Heart left ventricle (tissue), 16 donors: ENCODE data around the gene PRDX6. TPM values are rescaled to one million over a fixed set of nuclear protein-coding genes. Genes with fewer than 3 reads are reported as not detected.

ENCODE experiments used
- ATAC-seq, 4 donors: fragments of 200-7000 bp; cut with Tn5 transposase; one replicate each; pipeline ENCODE4 v1.9.1; 2020 to 2022; ENCODE audit warnings: moderate library complexity in 4 of 4, mild to moderate bottlenecking in 3 of 4, moderate number of reproducible peaks in 1 of 4
- DNase-seq, 5 donors: peaks; one replicate each; pipeline ENCODE4 v3.0.0-alpha.2; 2020
- H3K27ac ChIP-seq, 12 donors: fragments of 200-600 bp; sonication (generic) in 4 of 12; one replicate each; pipeline versions ENCODE4 v1.5.0 to v1.8.0; 2016 to 2022; ENCODE audit warnings: mild to moderate bottlenecking in 2 of 12
- H3K27me3 ChIP-seq, 9 donors: fragments of 200-600 bp; sonication (generic) in 2 of 9; one replicate each; pipeline versions ENCODE4 v1.5.1 to v1.8.0; 2016 to 2022; ENCODE audit warnings: mild to moderate bottlenecking in 3 of 9
- H3K36me3 ChIP-seq, 9 donors: fragments of 200-600 bp; sonication (generic) in 2 of 9; one replicate each; pipeline versions ENCODE4 v1.5.0 to v1.8.0; 2018 to 2022; ENCODE audit warnings: mild to moderate bottlenecking in 2 of 9
- H3K4me1 ChIP-seq, 12 donors: fragments of 200-600 bp; sonication (generic) in 4 of 12; one replicate each; pipeline versions ENCODE4 v1.5.0 to v1.8.0; 2016 to 2022; ENCODE audit warnings: mild to moderate bottlenecking in 3 of 12
- H3K4me3 ChIP-seq, 12 donors: fragments of 200-600 bp; sonication (generic) in 4 of 12; one replicate each; pipeline versions ENCODE4 v1.5.0 to v1.8.0; 2017 to 2022; ENCODE audit warnings: mild to moderate bottlenecking in 9 of 12, moderate library complexity in 4 of 12
- H3K9me3 ChIP-seq, 12 donors: fragments of 200-600 bp; sonication (generic) in 4 of 12; one replicate each; pipeline versions ENCODE4 v1.5.0 to v1.8.0; 2016 to 2022; ENCODE audit warnings: mild to moderate bottlenecking in 1 of 12
- POLR2A ChIP-seq, 2 donors: fragments of 450-650 bp; IDR thresholded peaks; one replicate each; pipeline ENCODE4 v1.6.1; 2017; ENCODE audit warnings: antibody characterized with exemption in 2 of 2, mild to moderate bottlenecking in 2 of 2, moderate library complexity in 2 of 2
- WGBS, 4 donors: extraction: QIAGEN DNeasy Blood & Tissue Kit in 2 of 4; methylation state at CpG; one replicate each; pipeline versions ENCODE4 v1.1.5 to v1.1.7; 2013 to 2018; 5-methylcytosine and 5-hydroxymethylcytosine counted together
- intact Hi-C, 10 donors: fragments of 100-400 bp; cut with DNase I; formaldehyde crosslinking; loops; one replicate each; pipeline versions ENCODE4 v1.11.1 to v1.14.2; 2022
- polyA plus RNA-seq, 2 donors: library from polyadenylated mRNA; stranded (reverse); fragments of 200-250 nt; gene quantifications; one replicate each; pipeline ENCODE4 v1.2.3, GENCODE V29; 2013
- total RNA-seq, 9 donors: library from RNA; depleted of rRNA in 2 of 9; stranded (reverse); fragments of >200 nt in 2 of 9; fragmentation: NEBNext Ultra II Directional in 3 of 9; extraction: Animal tissue kit (Norgen Biotek cat#: 25700) in 3 of 9; gene quantifications; one replicate each; pipeline versions ENCODE4 v1.1.0 to v1.2.4, GENCODE V29; 2016 to 2023
- TF ChIP-seq, protein P1 (sequence below), 12 donors: fragments of 200-600 bp; sonication (generic) in 4 of 12; IDR thresholded peaks; one replicate each; pipeline versions ENCODE4 v1.5.0 to v1.8.0; 2018 to 2022; ENCODE audit warnings: antibody characterized with exemption in 12 of 12, mild to moderate bottlenecking in 5 of 12
- donor health status: ischemic (EF 13 %, LVEDD 7.1; RV severe dilation, severe dysfunction).
- donor health status: healthy with polysubstance abuse.
- donor health status: DM: no; HTN: yes; CAD: no.
- donor health status: DM: no; HTN: no; CAD: no.
- donor health status: ischemic (EF 25% LVEDD 6.9; RV normal size, moderate dysfunction).
- donor health status: ischemic (EF 25% LVEDD 5.7; RV mildly dilated, moderate dysfunction).
- donor health status: healthy.
- donor health status: DM: yes; HTN: yes; CAD: no.
- donor health status: ischemic (EF 35%, LVEDD 5.7; RV mildly dilated, moderate dysfunction).
- donor health status: nonischemic (EF 11% LVEDD 7.7; RV severe dilation, severe dysfunction).
- donor health status: DM: yes; HTN: yes; CAD: no.
- donor health status: PGD.
- donor health status: ischemic (EF 29% LVEDD 5.4; RV normal size, mild dysfunction).
- donor health status: nonischemic (EF 23%, LVEDD 6.1; RV moderate dilation, normal function).

The PRDX6 gene
- total and polyA plus RNA-seq, 11 donors: 237 to 635 (median 433) TPM

DNA sequence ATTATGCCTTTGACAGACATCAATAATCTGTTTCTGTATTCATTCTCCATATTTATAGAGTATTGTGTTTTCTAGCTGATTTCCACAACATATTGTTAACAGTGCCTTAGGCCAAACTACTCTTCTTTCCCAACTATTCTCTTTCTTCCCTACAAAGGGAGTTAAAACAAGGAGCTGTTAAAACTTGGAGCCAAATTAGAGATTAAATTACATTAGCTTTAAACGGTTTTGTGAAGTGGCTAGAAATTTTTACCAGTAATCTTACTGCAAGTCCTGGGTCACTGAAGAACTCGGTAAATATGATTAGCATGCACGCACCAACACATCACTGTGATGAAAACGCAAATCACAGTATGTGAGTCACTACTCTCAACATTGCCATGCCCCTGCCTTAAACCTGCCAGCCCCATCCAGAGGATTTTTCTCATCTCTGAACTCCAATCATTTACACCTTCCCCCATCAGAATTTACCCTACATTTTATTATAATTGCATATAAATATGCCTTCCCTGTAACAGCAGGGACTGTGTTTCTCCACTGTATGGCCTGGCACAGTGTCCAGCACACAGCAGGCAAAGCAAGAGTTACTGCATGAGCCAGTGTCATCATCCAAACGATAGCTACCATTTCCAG is 1.5 kb upstream of the PRDX6 start:
- Histone ChIP-seq H3K4me3 (peak overlapping the region in 11 of 12 donors; percentile 52 to 96 (median 80)), H3K4me1 (peaks cover 0 to 61% (median 41%) of the 10 kb centered on the region in 12 donors), H3K36me3 (peaks cover 0 to 14% (median 5%) of the 10 kb centered on the region in 9 donors), H3K27ac (peak overlapping the region in 10 of 12 donors; percentile 83 to 98 (median 92)), H3K9me3 (peaks cover 0 to 4% (median under 1%) of the 10 kb centered on the region in 12 donors), H3K27me3 (no peaks in the 10 kb centered on the region)
- 29 to 45% (median 37%) methylated on average over 5 of the region's 5 CpGs for WGBS, 4 donors
- ATAC-seq (no peak), DNase-seq (peak in 2 of 5 donors; percentile 28 to 29)
- intact Hi-C loops: loop anchor here (1.0 to 10.0 kb wide), 12 partner anchors 43 to 682 kb away; partner anchors contain the start of genes CENPL (in 2 of the 10), DARS2 (in 2 of the 10), KLHL20 (in 2 of the 10) and RABGAP1L (in 2 of the 10)
- TF ChIP-seq POLR2A (IDR thresholded peaks at IDR 0.05): no peak
- TF ChIP-seq, protein P1, sequence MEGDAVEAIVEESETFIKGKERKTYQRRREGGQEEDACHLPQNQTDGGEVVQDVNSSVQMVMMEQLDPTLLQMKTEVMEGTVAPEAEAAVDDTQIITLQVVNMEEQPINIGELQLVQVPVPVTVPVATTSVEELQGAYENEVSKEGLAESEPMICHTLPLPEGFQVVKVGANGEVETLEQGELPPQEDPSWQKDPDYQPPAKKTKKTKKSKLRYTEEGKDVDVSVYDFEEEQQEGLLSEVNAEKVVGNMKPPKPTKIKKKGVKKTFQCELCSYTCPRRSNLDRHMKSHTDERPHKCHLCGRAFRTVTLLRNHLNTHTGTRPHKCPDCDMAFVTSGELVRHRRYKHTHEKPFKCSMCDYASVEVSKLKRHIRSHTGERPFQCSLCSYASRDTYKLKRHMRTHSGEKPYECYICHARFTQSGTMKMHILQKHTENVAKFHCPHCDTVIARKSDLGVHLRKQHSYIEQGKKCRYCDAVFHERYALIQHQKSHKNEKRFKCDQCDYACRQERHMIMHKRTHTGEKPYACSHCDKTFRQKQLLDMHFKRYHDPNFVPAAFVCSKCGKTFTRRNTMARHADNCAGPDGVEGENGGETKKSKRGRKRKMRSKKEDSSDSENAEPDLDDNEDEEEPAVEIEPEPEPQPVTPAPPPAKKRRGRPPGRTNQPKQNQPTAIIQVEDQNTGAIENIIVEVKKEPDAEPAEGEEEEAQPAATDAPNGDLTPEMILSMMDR (IDR thresholded peaks at IDR 0.05): no peak

DNA sequence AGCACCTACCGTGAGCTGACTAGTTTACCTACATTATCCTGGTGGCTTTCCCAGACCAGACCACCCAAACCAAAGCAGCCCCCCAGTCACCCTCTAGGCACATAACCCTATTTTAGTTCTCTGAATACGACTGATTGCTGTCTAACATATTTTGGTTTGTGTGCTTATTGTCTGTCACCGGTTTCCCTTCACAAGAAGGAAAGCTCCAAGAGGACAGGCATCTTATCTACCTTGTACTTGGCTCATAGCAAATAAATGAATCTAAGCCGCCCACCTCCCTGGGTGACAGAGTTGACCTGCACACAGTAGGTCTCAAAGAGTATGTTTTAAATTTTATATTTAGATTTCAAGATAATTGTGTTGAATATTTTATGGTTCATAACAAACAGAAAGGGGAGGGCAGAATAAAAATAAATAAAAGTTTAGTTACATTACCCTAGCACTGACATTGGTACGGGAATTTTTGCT is 904 bp upstream of the PRDX6 start:
- WGBS, 4 donors: 31 to 42% (median 35%) methylated on average over 5 of the region's 5 CpGs
- intact Hi-C loops: loop anchor here (1.0 to 10.0 kb wide), 12 partner anchors 44 to 681 kb away; partner anchors contain the start of genes CENPL (in 2 of the 10), DARS2 (in 2 of the 10), KLHL20 (in 2 of the 10) and RABGAP1L (in 2 of the 10)
- TF ChIP-seq POLR2A (IDR thresholded peaks at IDR 0.05): no peak
- TF ChIP-seq, protein P1 (IDR thresholded peaks at IDR 0.05): no peak
- H3K4me1 ChIP-seq: peaks cover 0 to 61% (median 47%) of the 10 kb centered on the region in 12 donors
- H3K4me3 ChIP-seq: peak overlapping the region; percentile 52 to 96 (median 79)
- H3K9me3 ChIP-seq: no peaks in the 10 kb centered on the region
- ATAC-seq (no peak), DNase-seq (no peak)
- H3K27ac ChIP-seq: peak overlapping the region; percentile 66 to 98 (median 90)
- peaks cover 0 to 20% (median 10%) of the 10 kb centered on the region in 9 donors for H3K36me3 ChIP-seq
- H3K27me3 ChIP-seq: no peaks in the 10 kb centered on the region

DNA sequence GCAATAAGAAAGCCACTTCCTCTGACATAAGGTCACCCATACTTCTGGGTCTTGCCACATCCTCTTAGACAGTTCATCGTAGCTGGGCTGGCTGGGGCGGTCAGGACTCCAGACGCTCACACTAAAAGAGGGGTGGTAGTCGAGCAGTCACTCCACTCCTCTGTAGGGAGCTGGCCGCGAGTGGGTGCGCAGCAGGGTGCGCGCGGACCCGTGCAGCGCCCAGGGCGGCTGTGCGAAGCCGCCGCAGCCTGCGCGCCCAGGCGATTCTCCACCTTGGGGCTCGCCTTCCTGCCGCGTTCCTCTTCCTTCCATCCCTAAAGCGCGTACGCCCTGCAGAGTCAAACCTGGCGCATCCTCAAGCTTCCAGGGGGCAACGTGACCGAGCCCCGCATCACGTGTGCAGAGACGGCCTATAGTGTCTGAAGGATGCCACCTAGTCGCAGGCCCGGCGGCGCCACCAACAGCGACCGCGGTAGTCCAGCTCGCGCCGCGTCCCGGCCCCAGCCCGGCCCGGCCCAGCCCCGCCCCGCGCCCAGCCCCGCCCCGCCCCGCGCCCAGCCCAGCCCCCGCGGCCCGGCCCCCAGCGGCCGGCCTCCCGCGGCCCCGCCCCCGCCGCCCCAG is 360 bp upstream of the PRDX6 start:
- Histone ChIP-seq H3K9me3 (no peaks in the 10 kb centered on the region), H3K36me3 (peaks cover 0 to 25% (median 15%) of the 10 kb centered on the region in 9 donors), H3K27ac (peak overlapping the region; percentile 66 to 99 (median 96)), H3K4me3 (peak overlapping the region; percentile 52 to 96 (median 79)), H3K27me3 (no peaks in the 10 kb centered on the region), H3K4me1 (peaks cover 0 to 61% (median 50%) of the 10 kb centered on the region in 12 donors)
- peak; percentile 88 to 92 (median 91) for ATAC-seq
- peak in 1 of 2 donors; percentile 30 for TF ChIP-seq POLR2A (IDR thresholded peaks at IDR 0.05)
- TF ChIP-seq, protein P1 (IDR thresholded peaks at IDR 0.05): peak in 4 of 12 donors; percentile 15 to 32 (median 24)
- DNase-seq: peak; percentile 92 to 97 (median 94)
- intact Hi-C loops: loop anchor here (1.0 to 10.0 kb wide), 13 partner anchors 44 to 681 kb away; partner anchors contain the start of genes CENPL (in 2 of the 10), DARS2 (in 2 of the 10), KLHL20 (in 2 of the 10) and RABGAP1L (in 2 of the 10)
- 0 to 1% (median 1%) methylated on average over 27 to 62 of the region's 62 CpGs for WGBS, 4 donors
